DMS 273 (cell line): Measurements from ENCODE around the gene CERT1.
"Not testable (repeated sequence)": the region's sequence is repeated elsewhere in the genome, so short reads cannot be mapped to it uniquely, and the experiment has no call there.

Experiments used
- DNase-seq: peaks from one replicate; lab custom pipeline; 2025; ENCODE audit not compliant: unreplicated experiment; lab: John Stamatoyannopoulos, UW

Gene CERT1

DNA sequence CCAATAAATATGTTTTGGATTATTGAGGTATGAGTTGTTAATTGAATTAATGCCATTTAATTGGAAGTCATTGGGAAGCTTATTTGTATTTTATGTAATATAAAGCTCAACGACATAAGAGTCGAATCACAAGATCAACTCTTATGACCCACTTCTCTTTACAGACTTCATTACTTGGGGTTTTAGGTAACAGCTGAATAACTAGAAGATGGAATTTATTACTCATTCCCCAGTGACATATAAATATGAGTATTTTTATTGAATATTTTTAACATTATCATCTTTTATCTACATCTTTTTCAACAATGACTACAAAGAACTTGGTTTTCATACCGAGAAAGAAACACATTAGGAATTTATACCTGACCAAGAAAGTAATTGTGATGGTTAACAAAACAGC, 153.3 kb downstream of the CERT1 start:
- DNase-seq = no peak

DNA sequence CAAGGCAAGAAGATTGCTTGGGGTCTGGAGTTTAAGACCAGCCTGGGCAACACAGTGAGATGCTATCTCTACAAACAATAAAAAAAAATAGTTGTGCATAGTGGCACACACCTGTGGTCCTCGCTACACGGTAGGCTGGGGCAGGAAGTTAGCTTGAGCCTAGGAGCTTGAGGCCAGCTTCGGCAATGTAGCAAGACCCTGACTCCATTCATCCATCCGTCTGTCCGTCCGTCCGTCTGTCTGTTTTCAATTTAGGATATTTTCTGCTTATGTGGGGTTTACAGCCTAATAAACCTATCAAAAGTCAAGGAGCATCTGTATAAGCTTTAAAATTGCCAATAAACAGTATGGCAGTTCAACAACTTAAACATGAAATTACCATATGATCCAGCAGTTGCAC, 154.7 kb downstream of the CERT1 start:
- no peak for DNase-seq

DNA sequence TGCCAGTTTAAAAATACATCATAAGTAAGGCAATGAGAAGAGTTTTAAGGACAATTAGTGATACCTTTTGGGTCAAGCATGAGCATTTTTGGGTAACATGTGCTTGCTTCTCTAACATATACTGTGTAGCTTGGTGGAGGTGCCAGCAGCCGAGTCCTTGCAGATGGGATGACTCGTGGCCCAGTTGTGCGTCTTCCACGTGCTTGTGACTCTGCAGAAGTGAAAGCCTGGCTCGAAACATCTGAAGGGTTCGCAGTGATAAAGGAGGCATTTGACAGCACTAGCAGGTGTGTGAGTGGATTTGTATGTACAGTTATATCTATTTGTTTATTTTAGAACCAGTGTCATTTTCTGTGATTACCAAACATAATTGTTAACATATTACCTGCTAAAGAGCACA, 156.2 kb downstream of the CERT1 start:
- no peak for DNase-seq

DNA sequence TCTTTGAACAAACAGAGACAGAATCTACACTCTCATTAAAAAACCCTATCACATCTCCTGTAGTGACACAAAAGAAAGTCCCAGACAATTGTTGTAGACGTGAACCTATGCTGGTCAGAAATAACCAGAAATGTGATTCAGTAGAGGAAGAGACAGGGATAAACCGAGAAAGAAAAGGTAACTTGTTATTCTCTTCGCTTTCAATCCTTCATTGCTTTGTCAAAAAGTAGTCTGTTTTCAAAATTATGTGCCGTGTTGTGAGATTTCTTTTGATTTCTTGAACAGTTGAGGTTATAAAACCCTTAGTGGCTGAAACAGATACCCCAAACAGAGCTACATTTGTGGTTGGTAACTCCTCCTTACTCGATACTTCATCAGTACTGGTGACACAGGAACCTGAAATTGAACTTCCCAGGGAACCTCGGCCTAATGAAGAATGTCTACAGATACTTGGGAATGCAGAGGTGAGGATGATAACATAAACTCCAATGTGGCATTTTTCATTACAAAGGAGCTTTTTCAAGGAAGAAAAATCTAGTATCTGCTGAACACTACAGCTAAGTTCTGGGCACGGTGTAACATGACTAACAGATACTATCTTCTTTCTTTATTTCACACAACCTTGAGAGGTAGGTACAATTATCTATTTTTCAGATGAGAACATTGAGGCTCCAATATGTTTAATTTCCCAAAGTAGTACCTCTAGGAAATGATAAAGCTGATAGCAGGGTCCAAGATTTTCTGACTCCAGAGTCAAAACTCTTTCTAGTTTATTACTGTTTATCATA, 160.1 kb downstream of the CERT1 start:
- no peak for DNase-seq

DNA sequence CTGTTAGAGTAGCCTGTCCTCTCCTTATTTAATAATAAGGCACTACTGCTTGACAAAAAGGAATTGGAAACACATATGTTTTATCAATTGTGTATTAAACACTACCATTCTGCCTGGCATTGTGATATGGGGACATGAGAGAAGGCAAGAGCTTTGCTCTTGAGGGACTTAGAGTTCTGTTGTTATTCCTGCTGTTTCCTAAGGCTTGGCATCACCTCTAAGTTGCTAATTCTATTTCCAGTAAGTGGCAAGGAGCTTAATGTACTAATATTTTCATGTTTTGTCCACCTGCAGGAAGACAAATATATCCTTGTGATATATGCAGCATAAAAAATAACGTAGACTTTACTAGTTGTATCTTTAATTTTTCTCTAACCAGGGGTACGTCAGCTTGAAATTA, 161.8 kb downstream of the CERT1 start:
- no peak for DNase-seq

DNA sequence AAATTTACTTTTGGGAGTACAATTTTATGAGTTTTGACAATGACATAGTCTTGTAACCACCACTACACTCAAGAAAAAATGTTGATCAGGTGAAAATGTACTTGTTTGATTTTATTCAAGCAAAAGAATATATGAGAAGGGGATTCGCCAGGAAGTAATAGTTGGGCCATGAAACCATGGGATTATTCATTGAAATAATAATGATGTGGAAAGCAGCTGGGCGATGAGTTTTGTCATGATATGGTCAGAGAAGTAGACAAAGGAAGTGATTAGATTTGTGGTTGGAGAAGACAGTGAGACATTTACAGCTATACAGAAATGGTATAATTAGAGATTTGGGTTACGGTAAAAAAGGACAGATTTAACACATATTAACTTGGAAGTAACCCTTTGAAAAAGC, 163.2 kb downstream of the CERT1 start:
- no peak for DNase-seq

DNA sequence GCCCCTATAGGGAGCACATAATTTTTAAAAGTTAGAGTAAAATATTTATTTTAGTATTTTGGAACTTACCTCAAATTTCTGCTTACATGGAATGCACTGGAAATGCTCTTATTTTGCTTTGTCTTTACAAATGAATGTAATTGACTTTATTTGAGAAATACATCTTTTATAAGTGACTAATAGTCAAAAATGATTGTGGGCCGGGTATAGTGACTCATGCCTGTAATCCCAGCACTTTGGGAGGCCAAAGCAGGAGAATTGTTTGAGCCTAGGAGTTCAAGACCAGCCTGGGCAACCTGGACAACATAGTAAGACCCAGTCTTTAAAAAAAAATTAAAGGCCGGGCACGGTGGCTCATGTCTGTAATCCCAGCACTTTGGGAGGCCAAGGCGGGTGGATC, 168.6 kb downstream of the CERT1 start:
- DNase-seq = no peak

DNA sequence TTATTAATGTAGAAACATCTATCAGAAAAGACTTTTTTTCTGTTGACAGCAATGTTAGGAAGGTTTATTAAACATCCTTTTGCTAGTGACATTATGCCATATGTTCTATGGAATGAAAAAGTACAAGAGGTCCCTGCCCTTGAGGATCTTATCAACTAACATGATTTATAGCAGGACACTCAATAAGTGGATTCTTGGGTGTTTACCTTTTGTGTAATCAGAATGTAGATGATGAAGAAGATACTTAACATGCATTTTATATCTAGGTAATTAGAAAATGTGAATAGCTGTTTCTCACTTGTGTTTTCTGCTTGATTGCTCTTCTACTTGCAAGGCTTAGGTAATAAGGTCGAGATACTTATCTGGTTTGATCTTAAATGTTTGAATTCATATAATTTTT, 169.5 kb downstream of the CERT1 start:
- DNase-seq = no peak

DNA sequence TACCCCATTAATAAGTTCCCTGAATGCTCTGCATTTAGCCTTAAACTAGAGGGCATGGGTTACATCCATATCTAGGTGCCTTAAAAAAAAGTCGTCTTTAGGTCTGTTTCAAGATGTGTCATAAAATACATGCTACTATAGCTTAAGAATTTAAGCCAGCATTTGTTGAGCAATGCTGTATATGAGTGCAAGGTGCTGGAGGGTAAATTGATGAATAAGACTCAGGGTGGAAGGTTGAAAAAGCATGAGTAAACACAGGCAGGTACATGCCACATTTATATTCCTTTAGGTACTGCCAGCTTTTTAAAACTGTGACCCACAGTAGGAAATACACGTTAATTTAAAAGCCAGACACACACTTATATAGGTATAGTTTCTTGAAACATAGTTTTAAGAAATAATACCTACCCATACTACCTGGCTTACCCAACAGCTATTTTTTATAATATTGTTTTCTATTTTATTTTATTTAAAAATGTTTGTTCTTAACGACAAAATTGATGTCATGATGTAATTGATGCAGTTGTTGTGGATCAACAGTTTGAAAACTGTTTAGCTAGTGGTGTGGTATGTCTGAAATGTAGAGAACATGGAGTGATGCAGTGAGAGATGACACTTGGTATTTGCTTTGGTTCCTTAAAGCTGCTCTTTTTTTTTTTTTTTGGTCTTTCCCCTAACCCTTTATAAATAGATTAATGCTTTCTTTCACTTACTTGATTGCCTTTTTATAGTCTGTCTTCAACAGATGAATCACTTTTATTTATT, 170.5 kb downstream of the CERT1 start:
- DNase-seq = no peak

DNA sequence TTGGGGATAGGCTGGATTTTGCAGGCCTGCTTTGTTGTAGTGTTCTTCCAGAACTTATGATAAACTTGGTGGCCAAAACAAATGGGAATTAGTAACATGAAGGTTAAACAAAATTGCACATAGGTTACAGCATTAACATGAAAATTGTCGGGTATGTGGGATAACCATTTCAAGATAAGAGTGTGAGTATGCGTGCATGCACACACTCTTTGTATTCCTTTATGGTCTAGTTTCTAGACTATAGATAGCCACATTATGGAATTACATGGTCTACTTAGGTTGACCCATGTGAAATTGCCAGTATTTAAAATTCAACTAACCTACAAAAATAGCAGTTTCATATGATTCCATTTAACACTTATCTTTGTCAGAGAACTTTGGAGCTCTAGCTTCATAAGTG, 173.0 kb downstream of the CERT1 start:
- no peak for DNase-seq

DNA sequence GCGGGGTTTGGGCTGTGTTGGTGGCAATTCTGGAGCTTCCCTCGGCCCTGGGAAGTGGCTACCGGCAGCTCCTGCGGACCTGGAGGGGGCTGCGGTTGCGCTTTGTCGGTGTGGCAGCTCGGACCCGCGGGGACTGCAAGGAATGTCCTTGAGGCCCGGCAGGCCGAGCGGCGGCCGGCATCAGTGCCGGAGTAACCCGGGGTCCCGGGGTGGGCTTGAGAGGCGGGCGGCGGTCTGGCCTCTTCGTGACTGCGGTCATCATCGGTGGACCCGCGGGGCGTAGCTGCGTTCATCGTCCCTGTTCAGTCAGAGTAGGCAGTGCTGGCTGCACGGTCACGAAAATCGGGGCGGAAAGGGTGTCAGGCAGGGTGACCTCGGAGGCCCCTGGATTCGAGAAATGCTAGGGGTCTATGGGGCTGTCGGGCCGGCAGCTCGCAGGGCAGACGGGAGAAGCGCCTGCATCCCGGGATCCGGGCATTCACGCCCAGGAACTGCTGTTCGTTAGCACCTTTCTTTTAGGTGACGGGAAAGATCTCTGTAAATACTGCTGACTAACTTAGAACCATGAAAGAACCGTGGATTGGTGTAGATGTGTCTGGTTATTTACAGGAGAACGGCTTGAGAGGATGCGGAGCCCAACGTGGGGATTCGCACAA, 173.9 kb downstream of the CERT1 start:
- DNase-seq = peak; percentile 54

DNA sequence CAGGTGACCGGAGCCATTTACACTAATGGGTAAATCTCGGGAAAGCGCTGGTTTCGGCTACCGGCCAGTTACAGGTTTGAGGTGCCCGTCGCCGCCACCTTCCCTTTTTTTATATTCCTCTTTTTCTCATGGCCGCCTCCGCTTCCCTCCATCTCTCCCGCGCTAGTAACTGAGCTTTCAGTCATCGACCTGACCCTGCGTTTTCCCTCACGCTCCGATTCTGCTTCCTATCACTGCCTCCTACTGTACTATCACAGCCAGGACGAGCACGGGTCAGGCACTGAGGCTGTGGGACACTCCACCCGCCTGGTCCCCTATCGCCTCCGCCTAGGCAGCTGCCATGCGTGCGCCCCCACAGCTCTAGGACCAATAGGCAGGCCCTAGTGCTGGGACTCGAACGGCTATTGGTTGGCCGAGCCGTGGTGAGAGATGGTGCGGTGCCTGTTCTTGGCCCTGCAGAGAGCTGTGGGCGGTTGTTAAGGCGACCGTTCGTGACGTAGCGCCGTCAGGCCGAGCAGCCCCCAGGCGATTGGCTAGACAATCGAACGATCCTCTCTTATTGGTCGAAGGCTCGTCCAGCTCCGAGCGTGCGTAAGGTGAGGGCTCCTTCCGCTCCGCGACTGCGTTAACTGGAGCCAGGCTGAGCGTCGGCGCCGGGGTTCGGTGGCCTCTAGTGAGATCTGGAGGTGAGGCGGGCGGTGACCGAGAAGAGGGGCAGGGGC, 174.7 kb downstream of the CERT1 start, which contains the start of gene HMGCR:
Gene HMGCR (plus strand): TSS at position 606 of the 722 bp plus-strand sequence. CDS start 5,386 bp downstream, outside the sequence.
- DNase-seq = peak; percentile 99

DNA sequence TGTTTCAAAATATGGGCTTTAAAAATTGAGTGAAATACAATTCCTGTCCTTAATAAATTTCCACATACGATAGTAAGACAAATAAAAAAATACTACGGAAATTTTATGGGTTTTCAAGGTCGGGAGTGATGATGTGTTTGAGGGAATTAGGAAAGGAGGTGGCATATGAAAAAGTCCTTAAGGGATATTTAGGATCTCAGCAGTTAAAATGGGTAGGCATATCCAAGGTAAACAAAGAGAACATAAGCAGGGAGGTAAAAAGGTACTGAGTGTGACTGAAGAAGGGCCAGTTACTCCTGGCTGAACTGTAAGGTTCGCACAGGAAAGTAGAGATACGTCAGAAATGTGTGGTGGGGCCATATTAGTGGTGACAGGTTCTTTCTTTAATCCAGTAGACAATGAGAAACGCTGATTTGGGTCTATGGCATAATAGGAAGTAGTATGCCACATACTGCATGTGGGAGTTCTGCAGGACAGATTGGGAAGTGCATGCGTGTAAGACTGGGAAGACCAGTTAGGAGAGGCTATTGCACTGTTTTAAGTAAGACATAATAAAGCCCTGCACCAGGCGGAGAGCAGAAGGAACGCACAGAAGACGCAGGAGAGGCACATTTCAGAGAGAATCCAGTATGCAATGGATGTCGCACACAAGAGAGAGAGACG, 175.3 kb downstream of the CERT1 start:
- peak; percentile 89 for DNase-seq

DNA sequence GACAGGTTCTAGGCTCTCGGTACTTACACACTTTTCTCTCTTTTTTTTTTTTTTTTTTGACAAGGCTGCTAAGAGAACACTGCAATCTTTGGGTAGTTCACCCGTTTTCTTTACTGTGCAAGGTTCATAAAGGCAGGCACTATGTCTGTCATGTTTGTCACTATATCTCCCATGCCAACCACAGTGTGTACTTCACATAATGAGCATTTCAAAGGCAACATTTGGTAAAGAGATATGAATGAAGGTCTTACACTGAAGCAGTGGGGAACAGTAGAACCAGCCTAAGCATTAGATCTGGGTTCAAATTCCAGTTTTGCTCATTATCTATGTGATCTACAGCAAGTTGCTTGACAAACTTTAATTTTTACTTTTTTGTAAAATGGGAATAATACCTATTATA, 175.9 kb downstream of the CERT1 start:
- DNase-seq = no peak

DNA sequence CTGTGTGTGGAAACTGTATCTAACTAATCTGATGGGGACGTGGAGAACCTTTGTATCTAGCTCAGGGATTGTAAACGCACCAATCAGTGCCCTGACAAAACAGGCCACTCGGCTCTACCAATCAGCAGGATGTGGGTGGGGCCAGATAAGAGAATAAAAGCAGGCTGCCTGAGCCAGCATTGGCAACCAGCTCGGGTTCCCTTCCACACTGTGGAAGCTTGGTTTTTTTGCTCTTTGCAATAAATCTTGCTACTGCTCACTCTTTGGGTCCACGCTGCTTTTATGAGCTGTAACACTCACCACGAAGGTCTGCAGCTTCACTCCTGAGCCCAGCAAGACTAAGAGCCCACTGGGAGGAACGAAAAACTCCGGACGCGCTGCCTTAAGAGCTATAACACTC, 177.0 kb downstream of the CERT1 start:
- not testable (repeated sequence) for DNase-seq

DNA sequence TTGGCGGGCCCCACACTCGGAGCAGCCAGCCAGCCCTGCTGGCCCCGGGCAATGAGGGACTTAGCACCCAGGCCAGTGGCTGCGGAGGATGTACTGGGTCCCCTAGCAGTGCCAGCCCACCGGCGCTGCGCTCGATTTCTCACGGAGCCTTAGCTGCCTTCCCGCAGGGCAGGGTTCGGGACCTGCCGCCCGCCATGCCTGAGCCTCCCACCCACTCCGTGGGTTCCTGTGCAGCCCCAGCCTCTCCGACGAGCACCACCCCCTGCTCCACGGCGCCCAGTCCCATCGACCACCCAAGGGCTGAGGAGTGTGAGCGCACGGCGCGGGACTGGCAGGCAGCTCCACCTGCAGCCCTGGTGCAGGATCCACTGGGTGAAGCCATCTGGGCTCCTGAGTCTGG, 177.7 kb downstream of the CERT1 start:
- DNase-seq = not testable (repeated sequence)

DNA sequence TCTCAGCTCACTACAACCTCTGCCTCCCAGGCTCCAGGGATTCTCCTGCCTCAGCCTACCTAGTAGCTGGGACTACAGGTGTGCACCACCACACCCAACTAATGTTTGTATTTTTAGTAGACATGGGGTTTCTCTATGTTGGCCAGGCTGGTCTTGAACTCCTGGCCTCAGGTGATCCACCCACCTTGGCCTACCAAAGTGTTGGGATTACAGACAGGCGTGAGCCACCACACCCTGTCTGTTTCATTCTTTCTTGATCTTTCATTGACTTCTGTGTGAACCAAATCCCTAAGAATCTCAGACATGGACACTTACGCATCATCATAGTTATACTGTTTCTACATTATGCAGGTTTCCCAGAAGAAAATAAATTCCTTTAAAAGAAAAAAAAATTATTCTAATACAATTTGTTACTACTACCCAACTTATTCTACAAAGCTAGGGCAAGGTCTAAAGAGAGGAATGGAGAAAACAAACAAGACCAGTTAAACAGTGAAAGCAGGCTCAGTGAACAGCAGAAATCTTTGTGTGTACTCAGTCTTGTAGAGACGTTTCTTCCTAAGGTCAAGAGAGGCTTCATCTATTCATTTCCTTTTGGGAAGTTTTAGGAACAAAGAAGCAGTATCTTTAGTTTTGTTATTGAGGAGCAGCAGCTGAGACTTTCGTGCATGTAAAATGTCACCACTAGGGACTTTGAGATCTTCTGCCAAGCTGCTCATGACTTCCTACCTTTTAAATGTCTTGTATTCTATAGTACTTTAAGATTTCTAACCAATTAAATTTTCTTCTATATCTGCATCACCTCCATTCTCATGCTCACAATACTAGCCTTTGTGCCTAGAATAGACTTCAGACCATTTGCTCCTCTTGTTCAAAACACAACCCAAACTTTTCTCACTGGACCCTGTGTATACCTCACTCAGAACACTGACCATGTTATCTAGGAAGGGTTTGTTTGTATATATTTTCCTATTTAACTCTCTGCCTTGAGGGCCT, 180.0 kb downstream of the CERT1 start:
- DNase-seq = no peak

DNA sequence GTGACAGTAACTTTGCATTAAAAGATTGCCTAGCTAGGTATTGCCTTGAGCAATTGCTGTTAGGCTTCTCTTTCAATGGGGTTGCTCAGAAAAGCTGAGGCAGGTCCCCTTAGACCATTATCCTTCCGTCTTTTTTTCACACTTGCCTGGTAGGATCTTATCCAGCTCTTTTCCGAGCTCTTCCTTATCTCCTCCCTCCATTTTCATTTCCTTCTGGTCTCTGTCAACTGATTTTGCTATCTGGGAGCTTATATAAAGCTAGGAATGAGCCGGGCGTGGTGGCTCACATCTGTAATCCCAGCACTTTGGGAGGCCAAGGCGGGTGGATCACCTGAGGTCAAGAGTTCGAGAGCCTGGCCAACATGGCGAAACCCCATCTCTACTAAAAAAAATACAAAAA, 181.0 kb downstream of the CERT1 start:
- no peak for DNase-seq
